ENCODE data around the gene CHRNB4.
A peak's percentile ranks its signal among the peaks of the same experiment; 100 is the strongest.

Gene CHRNB4

DNA sequence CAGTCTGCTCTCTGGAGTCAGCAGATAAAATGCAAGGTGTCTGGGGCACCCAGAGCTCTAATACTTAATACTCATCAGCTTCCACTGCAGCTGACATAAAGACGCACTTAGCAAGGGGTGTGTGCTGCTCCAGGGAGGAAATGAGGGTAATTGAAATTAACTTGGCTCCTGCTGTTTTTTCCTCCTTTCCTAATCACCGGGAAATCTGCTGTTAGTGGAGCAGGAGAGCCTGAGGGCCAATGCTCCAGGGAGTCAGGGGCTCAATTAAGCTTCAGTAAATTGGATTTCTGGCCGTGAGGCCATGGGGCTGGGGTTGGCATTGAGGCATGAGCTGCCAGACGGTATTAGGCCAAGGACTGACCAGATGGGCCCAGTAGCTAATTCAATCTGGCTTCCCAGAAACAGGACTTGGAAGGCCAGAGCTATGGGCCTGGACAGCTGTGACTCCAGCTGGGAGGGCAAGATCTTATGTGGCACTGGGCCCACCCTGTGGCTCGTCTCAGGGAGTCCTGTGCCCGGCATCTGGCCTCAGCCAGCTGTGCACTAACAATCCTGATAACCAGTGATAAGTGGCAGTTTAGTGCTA lies 30.7 kb upstream of the CHRNB4 start (continued):
- TF ChIP-seq, protein P1, sequence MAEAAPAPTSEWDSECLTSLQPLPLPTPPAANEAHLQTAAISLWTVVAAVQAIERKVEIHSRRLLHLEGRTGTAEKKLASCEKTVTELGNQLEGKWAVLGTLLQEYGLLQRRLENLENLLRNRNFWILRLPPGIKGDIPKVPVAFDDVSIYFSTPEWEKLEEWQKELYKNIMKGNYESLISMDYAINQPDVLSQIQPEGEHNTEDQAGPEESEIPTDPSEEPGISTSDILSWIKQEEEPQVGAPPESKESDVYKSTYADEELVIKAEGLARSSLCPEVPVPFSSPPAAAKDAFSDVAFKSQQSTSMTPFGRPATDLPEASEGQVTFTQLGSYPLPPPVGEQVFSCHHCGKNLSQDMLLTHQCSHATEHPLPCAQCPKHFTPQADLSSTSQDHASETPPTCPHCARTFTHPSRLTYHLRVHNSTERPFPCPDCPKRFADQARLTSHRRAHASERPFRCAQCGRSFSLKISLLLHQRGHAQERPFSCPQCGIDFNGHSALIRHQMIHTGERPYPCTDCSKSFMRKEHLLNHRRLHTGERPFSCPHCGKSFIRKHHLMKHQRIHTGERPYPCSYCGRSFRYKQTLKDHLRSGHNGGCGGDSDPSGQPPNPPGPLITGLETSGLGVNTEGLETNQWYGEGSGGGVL (tag by site-specific recombination; IDR thresholded peaks at IDR 0.05): no peak
- TF ChIP-seq PRDM1 (tag by site-specific recombination; IDR thresholded peaks at IDR 0.05) (no peak), ZNF585B (tag by site-specific recombination; IDR thresholded peaks at IDR 0.05) (no peak), ZIC2 (tag by site-specific recombination; IDR thresholded peaks at IDR 0.05) (peak; percentile 92), ZNF621 (tag by site-specific recombination; IDR thresholded peaks at IDR 0.05) (no peak), ZNF701 (tag by site-specific recombination; IDR thresholded peaks at IDR 0.05) (no peak), ZNF175 (tag by site-specific recombination; IDR thresholded peaks at IDR 0.05) (no peak), TRIM28 (IDR thresholded peaks at IDR 0.05; ENCODE audit: borderline replicate concordance, low read length) (peak; percentile 16; the same call in 1 of the 2 replicates), ZBTB8A (tag by site-specific recombination; IDR thresholded peaks at IDR 0.05) (0 out of 2 replicates have a peak, but pooled peaks have one; percentile 21), MZF1 (tag by site-specific recombination; IDR thresholded peaks at IDR 0.05; ENCODE audit: borderline replicate concordance) (no peak), FEZF1 (tag by site-specific recombination; IDR thresholded peaks at IDR 0.05) (0 out of 2 replicates have a peak, but pooled peaks have one; percentile 10), ZBTB7A (tag by site-specific recombination; IDR thresholded peaks at IDR 0.05; ENCODE audit: low read depth) (no peak), ZFP3 (tag by site-specific recombination; IDR thresholded peaks at IDR 0.05; ENCODE audit: low read depth) (no peak), OSR2 (tag by site-specific recombination; IDR thresholded peaks at IDR 0.05) (peak; percentile 64), YY2 (tag by site-specific recombination; IDR thresholded peaks at IDR 0.05) (no peak), KLF1 (tag by site-specific recombination; IDR thresholded peaks at IDR 0.05) (no peak), ZFHX2 (tag by site-specific recombination; conservative IDR thresholded peaks at IDR 0.05) (no peak), WT1 (tag by site-specific recombination; IDR thresholded peaks at IDR 0.05) (peak; percentile 83), ZNF747 (tag by site-specific recombination; IDR thresholded peaks at IDR 0.05) (no peak), ZNF670 (tag by site-specific recombination; IDR thresholded peaks at IDR 0.05; ENCODE audit: low read depth) (no peak)
- TF ChIP-seq, protein P2, sequence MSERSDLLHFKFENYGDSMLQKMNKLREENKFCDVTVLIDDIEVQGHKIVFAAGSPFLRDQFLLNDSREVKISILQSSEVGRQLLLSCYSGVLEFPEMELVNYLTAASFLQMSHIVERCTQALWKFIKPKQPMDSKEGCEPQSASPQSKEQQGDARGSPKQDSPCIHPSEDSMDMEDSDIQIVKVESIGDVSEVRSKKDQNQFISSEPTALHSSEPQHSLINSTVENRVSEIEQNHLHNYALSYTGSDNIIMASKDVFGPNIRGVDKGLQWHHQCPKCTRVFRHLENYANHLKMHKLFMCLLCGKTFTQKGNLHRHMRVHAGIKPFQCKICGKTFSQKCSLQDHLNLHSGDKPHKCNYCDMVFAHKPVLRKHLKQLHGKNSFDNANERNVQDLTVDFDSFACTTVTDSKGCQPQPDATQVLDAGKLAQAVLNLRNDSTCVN (tag by site-specific recombination; optimal IDR thresholded peaks at IDR 0.05): no peak

DNA sequence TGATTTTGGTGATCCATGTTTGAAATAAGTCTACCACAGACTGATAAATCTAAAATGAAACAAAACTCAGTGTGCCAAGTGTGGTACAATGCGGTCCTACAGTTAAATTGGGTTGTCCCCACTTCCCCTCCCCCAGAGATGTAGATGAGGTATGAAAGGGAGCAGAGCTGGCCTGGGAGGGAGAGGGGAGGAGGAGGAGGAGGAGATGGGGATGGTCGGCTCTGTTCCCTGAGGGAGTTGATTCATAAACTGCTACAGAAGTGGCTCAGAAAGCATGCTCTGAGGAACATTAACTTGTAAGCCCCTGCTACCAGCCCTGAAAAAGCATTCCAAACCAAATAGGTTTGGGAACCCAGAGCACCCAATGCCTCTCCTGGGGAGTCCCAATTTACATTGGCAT lies 28.0 kb upstream of the CHRNB4 start:
- CTCF ChIA-PET: interaction anchor here (0.6 kb wide), 2 partner anchors 71 to 662 kb away, joined by 3 read pairs; no protein-coding TSS in a partner anchor
- no peaks in the 10 kb centered on the region for H3K4me1 ChIP-seq (ENCODE audit: control insufficient read depth, insufficient read depth, low read length)
- POLR2A ChIA-PET: no interaction called here

More for the DNA sequence above, 28.0 kb upstream of the CHRNB4 start:
- H3K4me3 ChIP-seq (ENCODE audit: low read depth, low read length): no peak overlapping the region
- H3K9me3 ChIP-seq (ENCODE audit: control insufficient read depth, insufficient read depth, low read depth, low read length): no peaks in the 10 kb centered on the region
- no peak overlapping the region for H3K27ac ChIP-seq (ENCODE audit: extremely low read depth, low read depth, low read length)
- TF ChIP-seq ZNF391 (tag by site-specific recombination; IDR thresholded peaks at IDR 0.05; ENCODE audit: borderline replicate concordance, low read depth) (no peak), ZNF654 (tag by site-specific recombination; IDR thresholded peaks at IDR 0.05; ENCODE audit: low read depth) (no peak), ZNF585B (tag by site-specific recombination; IDR thresholded peaks at IDR 0.05) (no peak), ZNF529 (tag by site-specific recombination; IDR thresholded peaks at IDR 0.05; ENCODE audit: insufficient replicate concordance) (no peak), GLI4 (tag by site-specific recombination; IDR thresholded peaks at IDR 0.05) (no peak), ZNF433 (tag by site-specific recombination; IDR thresholded peaks at IDR 0.05; ENCODE audit: low read depth) (no peak), ZNF324 (tag by site-specific recombination; IDR thresholded peaks at IDR 0.05) (no peak)
- TF ChIP-seq, protein P3, sequence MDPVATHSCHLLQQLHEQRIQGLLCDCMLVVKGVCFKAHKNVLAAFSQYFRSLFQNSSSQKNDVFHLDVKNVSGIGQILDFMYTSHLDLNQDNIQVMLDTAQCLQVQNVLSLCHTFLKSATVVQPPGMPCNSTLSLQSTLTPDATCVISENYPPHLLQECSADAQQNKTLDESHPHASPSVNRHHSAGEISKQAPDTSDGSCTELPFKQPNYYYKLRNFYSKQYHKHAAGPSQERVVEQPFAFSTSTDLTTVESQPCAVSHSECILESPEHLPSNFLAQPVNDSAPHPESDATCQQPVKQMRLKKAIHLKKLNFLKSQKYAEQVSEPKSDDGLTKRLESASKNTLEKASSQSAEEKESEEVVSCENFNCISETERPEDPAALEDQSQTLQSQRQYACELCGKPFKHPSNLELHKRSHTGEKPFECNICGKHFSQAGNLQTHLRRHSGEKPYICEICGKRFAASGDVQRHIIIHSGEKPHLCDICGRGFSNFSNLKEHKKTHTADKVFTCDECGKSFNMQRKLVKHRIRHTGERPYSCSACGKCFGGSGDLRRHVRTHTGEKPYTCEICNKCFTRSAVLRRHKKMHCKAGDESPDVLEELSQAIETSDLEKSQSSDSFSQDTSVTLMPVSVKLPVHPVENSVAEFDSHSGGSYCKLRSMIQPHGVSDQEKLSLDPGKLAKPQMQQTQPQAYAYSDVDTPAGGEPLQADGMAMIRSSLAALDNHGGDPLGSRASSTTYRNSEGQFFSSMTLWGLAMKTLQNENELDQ (tag by site-specific recombination; IDR thresholded peaks at IDR 0.05; ENCODE audit: low read depth): no peak
- TF ChIP-seq, protein P4, sequence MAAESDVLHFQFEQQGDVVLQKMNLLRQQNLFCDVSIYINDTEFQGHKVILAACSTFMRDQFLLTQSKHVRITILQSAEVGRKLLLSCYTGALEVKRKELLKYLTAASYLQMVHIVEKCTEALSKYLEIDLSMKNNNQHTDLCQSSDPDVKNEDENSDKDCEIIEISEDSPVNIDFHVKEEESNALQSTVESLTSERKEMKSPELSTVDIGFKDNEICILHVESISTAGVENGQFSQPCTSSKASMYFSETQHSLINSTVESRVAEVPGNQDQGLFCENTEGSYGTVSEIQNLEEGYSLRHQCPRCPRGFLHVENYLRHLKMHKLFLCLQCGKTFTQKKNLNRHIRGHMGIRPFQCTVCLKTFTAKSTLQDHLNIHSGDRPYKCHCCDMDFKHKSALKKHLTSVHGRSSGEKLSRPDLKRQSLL (tag by site-specific recombination; IDR thresholded peaks at IDR 0.05): no peak
- no peaks in the 10 kb centered on the region for H3K36me3 ChIP-seq (ENCODE audit: control insufficient read depth in 2 of 2, insufficient read depth in 1 of 2, low read length in 2 of 2)

All from HEK293 (cell line).